HG03196 (cell line): ENCODE measurements around the gene EIF5.

ENCODE experiments used
- ATAC-seq: cut with Tn5 transposase; IDR thresholded peaks from one replicate; pipeline ENCODE4 v1.9.1; 2021; ENCODE audit not compliant: unreplicated experiment

Gene EIF5

GRCh38 chr14:103308717-103309616, 25.1 kb upstream of the EIF5 start:
- no peak for ATAC-seq

- no peak for ATAC-seq
Observed at GRCh38 chr14:103310576-103311095, 23.4 kb upstream of the EIF5 start.

GRCh38 chr14:103311171-103311997, 22.7 kb upstream of the EIF5 start:
- no peak for ATAC-seq

GRCh38 chr14:103312006-103312635, 21.9 kb upstream of the EIF5 start:
- ATAC-seq = no peak

- ATAC-seq = no peak
Observed at GRCh38 chr14:103313704-103314103, 20.3 kb upstream of the EIF5 start.

GRCh38 chr14:103314496-103315277, 19.4 kb upstream of the EIF5 start:
- no peak for ATAC-seq

- no peak for ATAC-seq
Observed at GRCh38 chr14:103315351-103315911, 18.6 kb upstream of the EIF5 start.

- ATAC-seq = no peak
Observed at GRCh38 chr14:103315941-103316340, 18.1 kb upstream of the EIF5 start.

GRCh38 chr14:103316721-103317121, 17.3 kb upstream of the EIF5 start:
- ATAC-seq = no peak

- ATAC-seq = no peak
Observed at GRCh38 chr14:103317251-103317650, 16.8 kb upstream of the EIF5 start.

- no peak for ATAC-seq
Observed at GRCh38 chr14:103317976-103318580, 16.0 kb upstream of the EIF5 start.

GRCh38 chr14:103318750-103319419, 15.2 kb upstream of the EIF5 start:
- ATAC-seq = no peak

- ATAC-seq = no peak
Observed at GRCh38 chr14:103319422-103319821, 14.6 kb upstream of the EIF5 start.

GRCh38 chr14:103326078-103326477, 8.0 kb upstream of the EIF5 start:
- no peak for ATAC-seq

- no peak for ATAC-seq
Observed at GRCh38 chr14:103328941-103329340, 5.1 kb upstream of the EIF5 start.

GRCh38 chr14:103329401-103330347, 4.4 kb upstream of the EIF5 start:
- no peak for ATAC-seq

GRCh38 chr14:103330536-103330935, 3.5 kb upstream of the EIF5 start:
- no peak for ATAC-seq
